ENCODE results near the gene DYNC1H1.

- TF ChIP-seq RAD21 (conservative IDR thresholded peaks at IDR 0.05) (no peak), CTCF (IDR thresholded peaks at IDR 0.05; ENCODE audit: poor library complexity, severe bottlenecking) (no peak)
Measured at GRCh38 chr14:102081231-102082080, 117.1 kb downstream of the DYNC1H1 start.
